RWPE1 (cell line): ENCODE data around the gene STOML1.

Experiments used
- CTCF ChIA-PET: fragments of 350-600 bp; sonication (Branson Sonifier 250); formaldehyde crosslinking; extraction: SDS; loops from one replicate; lab custom pipeline; 2021; lab: Yijun Ruan, JAX
- POLR2A ChIA-PET: fragments of 400-600 bp; formaldehyde crosslinking; extraction: SDS; loops from one replicate; lab custom pipeline; 2020; ENCODE audit warnings: antibody characterized with exemption; ENCODE audit not compliant: low non-redundant PET; lab: Yijun Ruan, JAX
- DNase-seq: peaks from one replicate; pipeline ENCODE4 v3.0.0; 2012; ENCODE audit warnings: low spot score
- H3K27ac ChIP-seq: fragments of 450-650 bp; 2 replicates; pipeline ENCODE4 v1.5.1; 2017
- CTCF ChIP-seq: fragments of 450-650 bp; conservative IDR thresholded peaks from 2 replicates; pipeline ENCODE4 v1.5.1; 2017; ENCODE audit warnings: low read depth, mild to moderate bottlenecking

Gene STOML1

GRCh38 chr15:73950479-73950830 is 41.6 kb downstream of the STOML1 start:
- no peak for TF ChIP-seq CTCF
- no peak for DNase-seq
- peak overlapping the region; percentile 38 for H3K27ac ChIP-seq
- ChIA-PET POLR2A (no interaction called here), CTCF (interaction anchor here (0.6 to 2.3 kb wide), 7 partner anchors 11 to 371 kb away, joined by 3 to 6 read pairs (median 3); no protein-coding TSS in a partner anchor)

DNA sequence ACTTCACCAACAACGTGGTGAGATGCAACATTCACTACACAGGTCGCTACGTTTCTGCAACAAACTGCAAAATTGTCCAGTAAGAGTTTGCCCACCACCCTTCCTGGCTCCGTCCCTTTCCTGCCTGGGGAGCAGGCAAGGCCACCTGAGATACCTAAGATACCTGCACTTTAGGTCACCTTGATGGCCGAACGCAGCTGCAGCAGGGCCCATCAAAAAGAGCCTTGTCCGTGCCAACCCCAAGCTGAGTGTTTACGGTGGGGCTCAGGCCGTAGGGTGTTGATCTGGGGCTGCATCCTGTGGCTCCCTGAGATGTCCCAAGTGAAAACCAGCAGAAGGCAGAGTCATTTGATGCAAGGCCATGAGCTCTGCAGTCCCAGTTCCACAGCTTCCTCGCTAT is 42.6 kb downstream of the STOML1 start:
- ChIA-PET CTCF (no interaction called here), POLR2A (no interaction called here)
- DNase-seq: no peak
- no peak for TF ChIP-seq CTCF
- H3K27ac ChIP-seq: no peak overlapping the region

DNA sequence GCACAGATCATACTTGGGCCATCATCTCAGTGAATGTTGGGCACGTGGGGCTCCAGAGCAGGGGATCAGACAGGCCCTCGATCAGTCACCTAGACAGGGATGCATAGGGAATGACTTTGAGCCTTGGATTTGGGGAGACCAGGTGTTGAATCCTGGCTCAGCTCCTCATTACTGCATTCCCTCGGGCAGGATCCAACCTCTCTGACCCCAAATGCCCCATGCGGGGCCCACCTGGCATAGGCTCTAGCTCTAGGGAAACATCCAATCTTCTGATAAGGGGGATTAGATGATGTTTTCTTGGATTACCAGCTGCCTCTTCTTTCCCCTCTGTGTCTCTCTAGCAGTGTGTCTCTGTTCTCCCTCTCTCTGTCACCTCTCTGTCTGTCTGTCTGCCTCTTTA is 43.1 kb downstream of the STOML1 start:
- ChIA-PET CTCF (no interaction called here), POLR2A (no interaction called here)
- TF ChIP-seq CTCF: no peak
- DNase-seq: no peak
- H3K27ac ChIP-seq: no peak overlapping the region

DNA sequence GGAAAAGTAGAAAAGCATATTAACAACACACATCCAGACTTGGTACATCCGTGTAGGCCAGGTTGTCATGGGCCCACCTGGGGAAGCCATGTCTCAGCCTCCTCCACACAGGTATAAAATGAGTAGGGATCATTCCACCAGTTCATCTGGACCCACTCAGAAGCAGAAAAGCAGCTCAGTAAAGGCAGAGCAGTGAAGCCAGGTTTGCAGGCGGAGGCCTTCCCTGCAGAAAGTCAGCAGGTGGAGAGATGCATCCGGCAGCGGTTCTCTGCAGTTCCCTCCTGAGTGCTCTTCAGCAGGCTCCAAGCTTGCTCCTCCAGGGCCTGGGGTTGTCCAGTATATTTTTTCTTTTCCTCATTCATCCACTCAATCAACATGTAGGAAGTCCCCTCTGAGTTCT is 43.7 kb downstream of the STOML1 start:
- POLR2A ChIA-PET: no interaction called here
- DNase-seq: no peak
- CTCF ChIA-PET: no interaction called here
- no peak for TF ChIP-seq CTCF
- no peak overlapping the region for H3K27ac ChIP-seq

DNA sequence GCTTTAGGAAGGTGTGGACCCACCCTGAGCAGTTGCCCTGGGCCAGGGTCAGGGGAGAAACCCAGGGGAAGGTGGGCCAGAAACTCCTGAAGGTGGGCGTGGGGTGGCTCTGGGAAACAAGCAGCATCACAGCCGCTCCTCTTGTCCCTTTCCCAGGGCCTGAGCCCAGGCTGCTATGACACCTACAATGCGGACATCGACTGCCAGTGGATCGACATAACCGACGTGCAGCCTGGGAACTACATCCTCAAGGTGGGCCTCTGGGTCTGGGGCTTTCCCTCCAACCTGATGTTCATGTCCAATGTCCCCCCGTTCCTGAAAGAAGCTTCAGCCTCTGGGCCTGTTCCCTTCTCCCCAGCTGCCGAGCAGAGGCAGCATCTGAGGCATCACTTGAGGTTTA is 44.4 kb downstream of the STOML1 start:
- CTCF ChIA-PET: interaction anchor here (0.7 kb wide), 1 partner anchor 1632 kb away, joined by 3 read pairs; no protein-coding TSS in a partner anchor
- no peak for DNase-seq

GRCh38 chr15:73946795-73947370 is 45.2 kb downstream of the STOML1 start:
- POLR2A ChIA-PET: no interaction called here
- no peak for TF ChIP-seq CTCF
- CTCF ChIA-PET: interaction anchor here (0.7 to 0.9 kb wide), 2 partner anchors 38 to 1632 kb away, joined by 3 read pairs; no protein-coding TSS in a partner anchor
- no peak overlapping the region for H3K27ac ChIP-seq
- DNase-seq: no peak

More for the DNA sequence above, 44.4 kb downstream of the STOML1 start:
- H3K27ac ChIP-seq: no peak overlapping the region
- TF ChIP-seq CTCF: no peak
- POLR2A ChIA-PET: no interaction called here
